ENCODE results near the gene U2SURP.

Gene U2SURP

GRCh38 chr3:142993958-142994442 is 7.4 kb upstream of the U2SURP start:
- H3K4me1 ChIP-seq (ENCODE audit: control insufficient read depth, insufficient read depth, low read length, poor library complexity, severe bottlenecking): peaks cover 3% of the 10 kb centered on the region
- H3K36me3 ChIP-seq (ENCODE audit: control insufficient read depth, insufficient read depth, low read length): no peaks in the 10 kb centered on the region
- no peak overlapping the region for H3K27ac ChIP-seq (ENCODE audit: low read depth, low read length, severe bottlenecking)
- H3K9me3 ChIP-seq (ENCODE audit: control insufficient read depth, low read length): no peaks in the 10 kb centered on the region
- 29 to 33% methylated on average over 3 of the region's 4 CpGs for WGBS, 2 experiments (ENCODE audit: insufficient coverage in 2 of 2)
- H3K4me3 ChIP-seq (ENCODE audit: extremely low read depth, insufficient read depth, low read length, poor library complexity, severe bottlenecking): no peak overlapping the region

- no peak overlapping the region for H3K27ac ChIP-seq (ENCODE audit: low read depth, low read length, severe bottlenecking)
- H3K36me3 ChIP-seq (ENCODE audit: control insufficient read depth, insufficient read depth, low read length): no peaks in the 10 kb centered on the region
- no peak overlapping the region for H3K4me3 ChIP-seq (ENCODE audit: extremely low read depth, insufficient read depth, low read length, poor library complexity, severe bottlenecking)
- H3K4me1 ChIP-seq (ENCODE audit: control insufficient read depth, insufficient read depth, low read length, poor library complexity, severe bottlenecking): peaks cover 7% of the 10 kb centered on the region
- 20% methylated on average over 1 of the region's 2 CpGs; no CpG with 5 or more reads in 1 of the 2 experiments for WGBS, 2 experiments (ENCODE audit: insufficient coverage in 2 of 2)
- no peaks in the 10 kb centered on the region for H3K9me3 ChIP-seq (ENCODE audit: control insufficient read depth, low read length)
These were observed 4.0 kb upstream of the U2SURP start for GRCh38 chr3:142997330-142997729.

GRCh38 chr3:142998439-142998838 is 2.9 kb upstream of the U2SURP start:
- Histone ChIP-seq H3K4me1 (ENCODE audit: control insufficient read depth, insufficient read depth, low read length, poor library complexity, severe bottlenecking) (peaks cover 12% of the 10 kb centered on the region), H3K27ac (ENCODE audit: low read depth, low read length, severe bottlenecking) (no peak overlapping the region), H3K9me3 (ENCODE audit: control insufficient read depth, low read length) (no peaks in the 10 kb centered on the region), H3K36me3 (ENCODE audit: control insufficient read depth, insufficient read depth, low read length) (no peaks in the 10 kb centered on the region), H3K4me3 (ENCODE audit: extremely low read depth, insufficient read depth, low read length, poor library complexity, severe bottlenecking) (no peak overlapping the region)
- 100% methylated on average over 1 of the region's 3 CpGs; no CpG with 5 or more reads in 1 of the 2 experiments for WGBS, 2 experiments (ENCODE audit: insufficient coverage in 2 of 2)

- no peaks in the 10 kb centered on the region for H3K36me3 ChIP-seq (ENCODE audit: control insufficient read depth, insufficient read depth, low read length)
- 60 to 76% methylated on average over 1 to 2 of the region's 4 CpGs for WGBS, 2 experiments (ENCODE audit: insufficient coverage in 2 of 2)
- H3K27ac ChIP-seq (ENCODE audit: low read depth, low read length, severe bottlenecking): peak overlapping the region; percentile 99
- no peaks in the 10 kb centered on the region for H3K9me3 ChIP-seq (ENCODE audit: control insufficient read depth, low read length)
- peaks cover 12% of the 10 kb centered on the region for H3K4me1 ChIP-seq (ENCODE audit: control insufficient read depth, insufficient read depth, low read length, poor library complexity, severe bottlenecking)
- peak overlapping the region; percentile 93 for H3K4me3 ChIP-seq (ENCODE audit: extremely low read depth, insufficient read depth, low read length, poor library complexity, severe bottlenecking)
These were observed 1.5 kb upstream of the U2SURP start for GRCh38 chr3:142999881-143000280.

- peaks cover 12% of the 10 kb centered on the region for H3K4me1 ChIP-seq (ENCODE audit: control insufficient read depth, insufficient read depth, low read length, poor library complexity, severe bottlenecking)
- 15% methylated on average over 8 to 9 of the region's 10 CpGs for WGBS, 2 experiments (ENCODE audit: insufficient coverage in 2 of 2)
- peak overlapping the region; percentile 99 for H3K27ac ChIP-seq (ENCODE audit: low read depth, low read length, severe bottlenecking)
- H3K9me3 ChIP-seq (ENCODE audit: control insufficient read depth, low read length): no peaks in the 10 kb centered on the region
- H3K4me3 ChIP-seq (ENCODE audit: extremely low read depth, insufficient read depth, low read length, poor library complexity, severe bottlenecking): peak overlapping the region; percentile 93
- no peaks in the 10 kb centered on the region for H3K36me3 ChIP-seq (ENCODE audit: control insufficient read depth, insufficient read depth, low read length)
These were observed 842 bp upstream of the U2SURP start for GRCh38 chr3:143000528-143000927.

GRCh38 chr3:143001034-143001368 is 369 bp upstream of the U2SURP start:
- Histone ChIP-seq H3K4me3 (ENCODE audit: extremely low read depth, insufficient read depth, low read length, poor library complexity, severe bottlenecking) (peak overlapping the region; percentile 93), H3K27ac (ENCODE audit: low read depth, low read length, severe bottlenecking) (peak overlapping the region; percentile 99), H3K36me3 (ENCODE audit: control insufficient read depth, insufficient read depth, low read length) (no peaks in the 10 kb centered on the region), H3K4me1 (ENCODE audit: control insufficient read depth, insufficient read depth, low read length, poor library complexity, severe bottlenecking) (peaks cover 12% of the 10 kb centered on the region), H3K9me3 (ENCODE audit: control insufficient read depth, low read length) (no peaks in the 10 kb centered on the region)
- WGBS, 2 experiments (ENCODE audit: insufficient coverage in 2 of 2): 0% methylated on average over 8 to 13 of the region's 15 CpGs

- Histone ChIP-seq H3K4me3 (ENCODE audit: extremely low read depth, insufficient read depth, low read length, poor library complexity, severe bottlenecking) (peak overlapping the region; percentile 93), H3K27ac (ENCODE audit: low read depth, low read length, severe bottlenecking) (peak overlapping the region; percentile 99), H3K36me3 (ENCODE audit: control insufficient read depth, insufficient read depth, low read length) (no peaks in the 10 kb centered on the region), H3K4me1 (ENCODE audit: control insufficient read depth, insufficient read depth, low read length, poor library complexity, severe bottlenecking) (peaks cover 12% of the 10 kb centered on the region), H3K9me3 (ENCODE audit: control insufficient read depth, low read length) (no peaks in the 10 kb centered on the region)
- whole genome bisulfite sequencing, 2 experiments (ENCODE audit: insufficient coverage in 2 of 2): 0 to 1% methylated on average over 14 to 16 of the region's 19 CpGs
These were observed 828 bp downstream of the U2SURP start for GRCh38 chr3:143002083-143002712.

GRCh38 chr3:143002727-143003126 is 1.4 kb downstream of the U2SURP start:
- 3 to 13% methylated on average over 4 to 5 of the region's 9 CpGs for WGBS, 2 experiments (ENCODE audit: insufficient coverage in 2 of 2)
- Histone ChIP-seq H3K4me3 (ENCODE audit: extremely low read depth, insufficient read depth, low read length, poor library complexity, severe bottlenecking) (peak overlapping the region; percentile 93), H3K27ac (ENCODE audit: low read depth, low read length, severe bottlenecking) (no peak overlapping the region), H3K36me3 (ENCODE audit: control insufficient read depth, insufficient read depth, low read length) (no peaks in the 10 kb centered on the region), H3K4me1 (ENCODE audit: control insufficient read depth, insufficient read depth, low read length, poor library complexity, severe bottlenecking) (peaks cover 9% of the 10 kb centered on the region), H3K9me3 (ENCODE audit: control insufficient read depth, low read length) (no peaks in the 10 kb centered on the region)

- no CpG with 5 or more reads among the region's 2 CpGs for WGBS, 2 experiments (ENCODE audit: insufficient coverage in 2 of 2)
- Histone ChIP-seq H3K36me3 (ENCODE audit: control insufficient read depth, insufficient read depth, low read length) (no peaks in the 10 kb centered on the region), H3K27ac (ENCODE audit: low read depth, low read length, severe bottlenecking) (no peak overlapping the region), H3K9me3 (ENCODE audit: control insufficient read depth, low read length) (no peaks in the 10 kb centered on the region), H3K4me1 (ENCODE audit: control insufficient read depth, insufficient read depth, low read length, poor library complexity, severe bottlenecking) (peaks cover 5% of the 10 kb centered on the region), H3K4me3 (ENCODE audit: extremely low read depth, insufficient read depth, low read length, poor library complexity, severe bottlenecking) (no peak overlapping the region)
These were observed 3.5 kb downstream of the U2SURP start for GRCh38 chr3:143004823-143005222.

GRCh38 chr3:143010024-143010423 is 8.7 kb downstream of the U2SURP start:
- Histone ChIP-seq H3K4me1 (ENCODE audit: control insufficient read depth, insufficient read depth, low read length, poor library complexity, severe bottlenecking) (peaks cover 3% of the 10 kb centered on the region), H3K9me3 (ENCODE audit: control insufficient read depth, low read length) (no peaks in the 10 kb centered on the region), H3K4me3 (ENCODE audit: extremely low read depth, insufficient read depth, low read length, poor library complexity, severe bottlenecking) (no peak overlapping the region), H3K36me3 (ENCODE audit: control insufficient read depth, insufficient read depth, low read length) (peaks cover 8% of the 10 kb centered on the region), H3K27ac (ENCODE audit: low read depth, low read length, severe bottlenecking) (no peak overlapping the region)
- WGBS, 2 experiments (ENCODE audit: insufficient coverage in 2 of 2): 71% methylated on average over 1 of the region's 3 CpGs; no CpG with 5 or more reads in 1 of the 2 experiments

GRCh38 chr3:143011705-143012104 is 10.3 kb downstream of the U2SURP start:
- Histone ChIP-seq H3K9me3 (ENCODE audit: control insufficient read depth, low read length) (no peaks in the 10 kb centered on the region), H3K4me3 (ENCODE audit: extremely low read depth, insufficient read depth, low read length, poor library complexity, severe bottlenecking) (no peak overlapping the region), H3K36me3 (ENCODE audit: control insufficient read depth, insufficient read depth, low read length) (peaks cover 14% of the 10 kb centered on the region), H3K4me1 (ENCODE audit: control insufficient read depth, insufficient read depth, low read length, poor library complexity, severe bottlenecking) (peaks cover 3% of the 10 kb centered on the region), H3K27ac (ENCODE audit: low read depth, low read length, severe bottlenecking) (no peak overlapping the region)
- WGBS, 2 experiments (ENCODE audit: insufficient coverage in 2 of 2): 100% methylated on average over 1 of the region's 3 CpGs; no CpG with 5 or more reads in 1 of the 2 experiments
